B cell (primary cell): ENCODE measurements around the gene KIRREL3. TPM values are rescaled to one million over a fixed set of nuclear protein-coding genes. Genes with fewer than 3 reads are reported as not detected.

Experiments
- ATAC-seq: fragments of 200-7000 bp; cut with Tn5 transposase; one replicate; pipeline ENCODE4 v1.10.0; 2021; ENCODE audit warnings: low read depth, mild to moderate bottlenecking, moderate number of reproducible peaks, moderate library complexity
- CTCF ChIA-PET: fragments of 350-600 bp; sonication (Branson Sonifier 250); formaldehyde crosslinking; loops from one replicate; lab custom pipeline; 2021; ENCODE audit warnings: antibody characterized with exemption, inconsistent platforms; lab: Charles Lee
- POLR2A ChIA-PET: fragments of 350-600 bp; sonication (Branson Sonifier 250); formaldehyde crosslinking; loops from one replicate; lab custom pipeline; 2021; ENCODE audit warnings: antibody characterized with exemption; lab: Charles Lee
- DNase-seq: peaks from one replicate; pipeline ENCODE4 v3.0.0; 2013
- H2AFZ ChIP-seq: 2 replicates; pipeline ENCODE4 v1.6.1; 2012; ENCODE audit warnings: mild to moderate bottlenecking, low read depth, low read length; ENCODE audit not compliant: insufficient read depth, poor library complexity, severe bottlenecking
- H3K27ac ChIP-seq, 2 donors: 1 replicate in 1 of 2; 2 replicates in 1 of 2; pipeline ENCODE4 v1.5.1; 2012 to 2013; ENCODE audit warnings: low read length in 2 of 2, mild to moderate bottlenecking in 2 of 2, moderate library complexity in 1 of 2
- H3K27me3 ChIP-seq, 4 experiments: fragments of 200-600 bp in 1 of 4; sonication (generic) in 1 of 4; replicated peaks in 1 of 4; 1 replicate in 2 of 4; 2 replicates in 2 of 4; pipeline versions ENCODE4 v1.6.1 to v1.7.0; 2013 to 2016; ENCODE audit warnings: low read length in 3 of 4, mild to moderate bottlenecking in 2 of 4, mixed read lengths in 1 of 4, moderate library complexity in 1 of 4; ENCODE audit not compliant: insufficient read depth in 4 of 4, control insufficient read depth in 3 of 4; ENCODE audit errors: control extremely low read depth in 1 of 4
- H3K36me3 ChIP-seq, 2 experiments: replicated peaks in 1 of 2; 1 replicate in 1 of 2; 2 replicates in 1 of 2; pipeline versions ENCODE4 v1.6.1 to v1.7.1; 2013; ENCODE audit warnings: low read length in 1 of 2; ENCODE audit not compliant: insufficient read depth in 2 of 2, control insufficient read depth in 1 of 2; ENCODE audit errors: control extremely low read depth in 1 of 2, extremely low read depth in 1 of 2
- H3K4me1 ChIP-seq, 2 donors: fragments of 200-600 bp in 1 of 2; sonication (generic) in 1 of 2; 1 replicate in 1 of 2; 2 replicates in 1 of 2; pipeline versions ENCODE4 v1.5.1 to v1.6.1; 2013 to 2017; ENCODE audit warnings: low read length in 2 of 2; ENCODE audit not compliant: control insufficient read depth in 2 of 2, insufficient read depth in 2 of 2
- H3K4me2 ChIP-seq: replicated peaks from 2 replicates; pipeline ENCODE3; 2012; ENCODE audit warnings: mild to moderate bottlenecking, low read depth, low read length; ENCODE audit not compliant: poor library complexity, severe bottlenecking
- H3K4me3 ChIP-seq, 5 experiments: fragments of 200-600 bp in 1 of 5; sonication (generic) in 1 of 5; 1 replicate in 3 of 5; 2 replicates in 2 of 5; pipeline versions ENCODE4 v1.5.1 to v1.7.0; 2011 to 2016; ENCODE audit warnings: low read length in 4 of 5, mild to moderate bottlenecking in 4 of 5, low read depth in 2 of 5, control low read depth in 1 of 5, moderate library complexity in 1 of 5; ENCODE audit not compliant: insufficient read depth in 1 of 5; ENCODE audit errors: control extremely low read depth in 1 of 5, extremely low read depth in 1 of 5
- H3K79me2 ChIP-seq: fragments of 200-600 bp; sonication (generic); one replicate; pipeline ENCODE4 v1.6.0; 2016; ENCODE audit warnings: low read length; ENCODE audit not compliant: control insufficient read depth, insufficient read depth
- H3K9ac ChIP-seq: fragments of 200-600 bp; sonication (generic); 2 replicates; pipeline ENCODE4 v1.6.1; 2017; ENCODE audit warnings: mild to moderate bottlenecking, low read length, moderate library complexity
- H3K9me3 ChIP-seq, 3 donors: one replicate each; pipeline versions ENCODE4 v1.6.1 to v1.7.1; 2013; ENCODE audit warnings: low read length in 2 of 3; ENCODE audit not compliant: control insufficient read depth in 2 of 3, insufficient read depth in 1 of 3; ENCODE audit errors: control extremely low read depth in 1 of 3
- H4K20me1 ChIP-seq: 2 replicates; pipeline ENCODE4 v1.6.0; 2012; ENCODE audit warnings: mild to moderate bottlenecking, low read length; ENCODE audit not compliant: insufficient read depth, control insufficient read depth, poor library complexity, severe bottlenecking
- H3K27ac Mint-ChIP-seq: one replicate; pipeline ENCODE4 v1.8.0; 2021; ENCODE audit warnings: mixed read lengths
- H3K27me3 Mint-ChIP-seq: one replicate; pipeline ENCODE4 v1.8.0; 2021; ENCODE audit warnings: mixed read lengths
- H3K4me1 Mint-ChIP-seq: one replicate; pipeline ENCODE4 v1.8.0; 2021; ENCODE audit warnings: mixed read lengths
- H3K4me3 Mint-ChIP-seq: one replicate; pipeline ENCODE4 v1.8.0; 2021; ENCODE audit warnings: mixed read lengths
- H3K9me3 Mint-ChIP-seq: one replicate; pipeline ENCODE4 v1.8.0; 2022; ENCODE audit warnings: mixed read lengths; ENCODE audit not compliant: insufficient read depth
- CTCF ChIP-seq: fragments of 200-600 bp; IDR thresholded peaks from one replicate; pipeline ENCODE4 v1.8.0; 2022; ENCODE audit warnings: antibody characterized with exemption, mild to moderate bottlenecking
- EZH2 ChIP-seq: IDR thresholded peaks from 2 replicates; pipeline ENCODE4 v1.6.1; 2012; ENCODE audit warnings: borderline replicate concordance, low read depth, mild to moderate bottlenecking, moderate library complexity, low read length; ENCODE audit not compliant: insufficient read depth, poor library complexity, severe bottlenecking
- WGBS: methylation state at CpG from one replicate; pipeline ENCODE4 v1.1.5; 2013; ENCODE audit warnings: missing lambda C conversion rate; ENCODE audit not compliant: insufficient coverage; 5-methylcytosine and 5-hydroxymethylcytosine counted together
- intact Hi-C: fragments of 100-400 bp; cut with micrococcal nuclease; formaldehyde crosslinking; loops from one replicate; pipeline ENCODE4 v1.10.0; 2022
- polyA plus RNA-seq: library from polyadenylated mRNA; depleted of rRNA; stranded (reverse); fragments of >200 nt; gene quantifications from 2 replicates; pipeline ENCODE4 v1.2.3, GENCODE V29; 2012
- total RNA-seq, 2 donors: library from RNA; stranded (reverse); fragments of 120-200 nt in 1 of 2; gene quantifications; 1 replicate in 1 of 2; 2 replicates in 1 of 2; pipeline versions ENCODE4 v1.2.3 to v1.2.4, GENCODE V29; 2013 to 2022

The KIRREL3 gene
- total and polyA plus RNA-seq, 2 donors (not counting 1 experiment from before 2014, with no cell fraction given) = not detected

DNA sequence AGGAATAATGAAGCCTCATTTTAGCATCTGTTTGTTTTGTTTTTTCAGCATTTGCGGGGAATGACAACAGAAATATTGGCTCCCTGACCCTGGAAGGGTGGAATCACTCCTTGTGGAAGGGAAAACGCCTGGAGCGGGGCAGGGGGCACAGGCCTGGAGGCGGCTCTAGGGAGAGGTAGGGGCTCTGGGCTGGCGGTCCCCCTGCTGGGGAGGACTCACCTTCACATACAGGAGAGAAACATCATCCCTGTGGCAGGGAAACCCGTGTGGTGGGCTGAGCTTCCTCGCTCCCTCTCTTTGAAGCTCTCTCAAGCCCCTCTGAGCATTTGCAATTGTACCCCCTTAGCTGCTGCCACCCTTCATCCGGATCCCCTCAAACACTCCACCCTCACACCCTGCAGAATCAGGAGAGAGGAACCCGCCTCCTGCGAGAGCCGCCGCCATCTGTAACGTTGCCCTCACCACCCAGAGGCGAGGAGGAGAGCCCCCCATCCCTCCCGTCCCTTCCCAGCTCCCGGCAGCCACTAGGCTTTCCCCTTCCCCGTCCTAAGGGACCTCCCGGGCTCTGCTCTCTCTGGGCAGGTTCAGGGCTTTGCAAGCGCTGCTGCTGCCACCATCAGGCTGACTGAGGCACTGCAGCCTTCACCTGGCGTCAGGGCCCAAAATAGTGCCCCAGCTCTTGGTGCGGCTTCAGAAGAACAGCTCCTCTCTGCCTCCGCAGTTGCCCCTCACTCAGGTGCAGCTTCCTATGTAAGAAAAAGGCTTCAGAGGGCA, 10.4 kb downstream of the KIRREL3 start:
- peaks cover 16% of the 10 kb centered on the region for H3K27me3 Mint-ChIP-seq
- no peak overlapping the region for H3K4me2 ChIP-seq
- H3K4me3 Mint-ChIP-seq = no peak overlapping the region
- H3K4me1 ChIP-seq = no peaks in the 10 kb centered on the region
- H3K27ac ChIP-seq = no peak overlapping the region
- H3K36me3 ChIP-seq = no peaks in the 10 kb centered on the region
- ChIA-PET POLR2A (no interaction called here), CTCF (interaction anchor here (0.7 to 2.9 kb wide), 6 partner anchors 10 to 680 kb away, joined by 3 to 8 read pairs (median 4); no protein-coding TSS in a partner anchor)
- TF ChIP-seq CTCF (peak; percentile 75), EZH2 (no peak)
- H3K79me2 ChIP-seq = no peaks in the 10 kb centered on the region
- H3K9me3 Mint-ChIP-seq = no peaks in the 10 kb centered on the region
- H3K9ac ChIP-seq = no peak overlapping the region
- H3K9me3 ChIP-seq = no peaks in the 10 kb centered on the region
- H4K20me1 ChIP-seq = no peaks in the 10 kb centered on the region
- intact Hi-C loops = no loop called here
- peaks cover 0 to 6% (median 3%) of the 10 kb centered on the region in 4 experiments for H3K27me3 ChIP-seq
- peak; percentile 43 for ATAC-seq
- H2AFZ ChIP-seq = peak overlapping the region; percentile 10
- 25% methylated on average over 22 of the region's 22 CpGs for WGBS
- H3K4me1 Mint-ChIP-seq = no peaks in the 10 kb centered on the region
- DNase-seq = peak; percentile 42
- no peak overlapping the region for H3K27ac Mint-ChIP-seq
- H3K4me3 ChIP-seq = no peak overlapping the region

DNA sequence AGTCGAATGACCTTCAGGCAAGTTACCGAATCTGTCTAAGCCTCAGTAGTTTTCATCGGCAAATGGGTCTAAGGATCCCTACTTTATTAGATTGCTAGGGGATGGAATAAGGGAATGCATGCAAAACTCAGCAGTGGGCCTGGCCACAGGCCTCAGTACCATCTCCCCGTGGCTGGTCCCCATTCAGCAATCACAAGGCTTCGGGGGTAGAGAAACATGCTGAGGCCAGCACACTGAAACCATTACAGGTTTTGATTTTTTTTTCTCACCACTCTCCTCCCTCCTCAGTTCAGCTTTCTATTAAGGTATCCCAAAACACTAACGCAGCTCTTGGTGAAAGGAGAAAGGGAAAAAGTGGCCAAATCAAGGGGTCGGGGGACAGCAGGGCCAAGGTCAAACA, 11.9 kb downstream of the KIRREL3 start:
- Mint-ChIP-seq H3K4me3 (no peak overlapping the region), H3K27ac (no peak overlapping the region), H3K9me3 (no peaks in the 10 kb centered on the region), H3K27me3 (peaks cover 19% of the 10 kb centered on the region), H3K4me1 (no peaks in the 10 kb centered on the region)
- Histone ChIP-seq H3K27me3 (peaks cover 0 to 6% (median 3%) of the 10 kb centered on the region in 4 experiments), H3K79me2 (no peaks in the 10 kb centered on the region), H3K9ac (no peak overlapping the region), H4K20me1 (no peaks in the 10 kb centered on the region), H3K4me2 (no peak overlapping the region), H3K36me3 (no peaks in the 10 kb centered on the region), H3K4me1 (no peaks in the 10 kb centered on the region), H3K27ac (no peak overlapping the region), H2AFZ (no peak overlapping the region), H3K9me3 (no peaks in the 10 kb centered on the region), H3K4me3 (no peak overlapping the region)
- WGBS = 96% methylated on average over 4 of the region's 7 CpGs
- TF ChIP-seq CTCF = no peak
- TF ChIP-seq EZH2 = no peak
- ChIA-PET POLR2A (no interaction called here), CTCF (interaction anchor here (0.7 to 2.9 kb wide), 4 partner anchors 9 to 554 kb away, joined by 3 to 8 read pairs (median 4); no protein-coding TSS in a partner anchor)
- intact Hi-C loops = no loop called here
- no peak for ATAC-seq
- no peak for DNase-seq
